Dendritic cell treated with granulocyte-macrophage colony-stimulating factor and Interleukin-4, amounts not matched to agents 40 ng/mL and 50 ng/mL, for 4 days (primary cell): ENCODE results near the gene PCNX2.

Experiments used
- H3K27ac Mint-ChIP-seq: one replicate; pipeline ENCODE4 v1.8.0; 2022; ENCODE audit warnings: mild to moderate bottlenecking, mixed read lengths
- H3K27me3 Mint-ChIP-seq: one replicate; pipeline ENCODE4 v1.8.0; 2022; ENCODE audit warnings: mild to moderate bottlenecking, mixed read lengths
- H3K36me3 Mint-ChIP-seq: one replicate; pipeline ENCODE4 v1.8.0; 2022; ENCODE audit warnings: low read depth, mixed read lengths
- H3K4me1 Mint-ChIP-seq: one replicate; pipeline ENCODE4 v1.8.0; 2022; ENCODE audit warnings: low read depth, mixed read lengths
- H3K4me3 Mint-ChIP-seq: one replicate; pipeline ENCODE4 v1.8.0; 2022; ENCODE audit warnings: mild to moderate bottlenecking, moderate library complexity, mixed read lengths
- H3K9me3 Mint-ChIP-seq: one replicate; pipeline ENCODE4 v1.8.0; 2022; ENCODE audit warnings: mixed read lengths
- intact Hi-C: fragments of 100-400 bp; cut with micrococcal nuclease; formaldehyde crosslinking; loops from one replicate; pipeline ENCODE4 v1.15.0; 2022

PCNX2 gene

DNA sequence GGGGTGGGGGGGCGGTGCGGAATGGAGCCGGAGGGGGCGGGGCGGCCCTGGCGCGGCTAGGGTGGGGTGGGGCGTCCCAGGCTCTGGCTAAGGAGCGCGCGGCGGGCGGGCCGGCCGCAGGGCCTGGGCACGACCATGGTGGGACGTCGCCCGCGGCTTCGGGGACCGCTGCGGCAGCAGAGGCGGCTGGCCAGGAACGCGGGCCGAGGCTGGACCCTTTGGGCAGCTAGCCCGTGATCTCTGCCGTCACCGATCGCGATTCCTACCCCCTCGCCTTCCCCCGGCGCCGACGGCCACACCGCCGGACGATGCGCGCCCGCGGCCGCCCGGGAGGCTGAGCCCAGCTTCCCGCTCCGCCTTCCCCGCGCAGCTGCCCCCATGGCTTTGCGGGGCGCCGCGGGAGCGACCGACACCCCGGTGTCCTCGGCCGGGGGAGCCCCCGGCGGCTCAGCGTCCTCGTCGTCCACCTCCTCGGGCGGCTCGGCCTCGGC is 32.2 kb upstream of the PCNX2 start, which contains the start of gene MAP3K21:
Gene MAP3K21, plus strand, starts transcription at position 74 of the 491 bp plus-strand sequence. Its CDS starts 305 bp downstream, at position 379.
- peaks cover 14% of the 10 kb centered on the region for H3K27me3 Mint-ChIP-seq
- peaks cover 28% of the 10 kb centered on the region for H3K4me1 Mint-ChIP-seq
- intact Hi-C loops = loop anchor here (2.0 kb wide), 1 partner anchor 29 kb away; no protein-coding TSS in a partner anchor
- H3K36me3 Mint-ChIP-seq = no peaks in the 10 kb centered on the region
- peak within 1 kb of the TSS; percentile 71 for H3K27ac Mint-ChIP-seq
- H3K4me3 Mint-ChIP-seq = peak within 1 kb of the TSS; percentile 73
- H3K9me3 Mint-ChIP-seq = no peaks in the 10 kb centered on the region

DNA sequence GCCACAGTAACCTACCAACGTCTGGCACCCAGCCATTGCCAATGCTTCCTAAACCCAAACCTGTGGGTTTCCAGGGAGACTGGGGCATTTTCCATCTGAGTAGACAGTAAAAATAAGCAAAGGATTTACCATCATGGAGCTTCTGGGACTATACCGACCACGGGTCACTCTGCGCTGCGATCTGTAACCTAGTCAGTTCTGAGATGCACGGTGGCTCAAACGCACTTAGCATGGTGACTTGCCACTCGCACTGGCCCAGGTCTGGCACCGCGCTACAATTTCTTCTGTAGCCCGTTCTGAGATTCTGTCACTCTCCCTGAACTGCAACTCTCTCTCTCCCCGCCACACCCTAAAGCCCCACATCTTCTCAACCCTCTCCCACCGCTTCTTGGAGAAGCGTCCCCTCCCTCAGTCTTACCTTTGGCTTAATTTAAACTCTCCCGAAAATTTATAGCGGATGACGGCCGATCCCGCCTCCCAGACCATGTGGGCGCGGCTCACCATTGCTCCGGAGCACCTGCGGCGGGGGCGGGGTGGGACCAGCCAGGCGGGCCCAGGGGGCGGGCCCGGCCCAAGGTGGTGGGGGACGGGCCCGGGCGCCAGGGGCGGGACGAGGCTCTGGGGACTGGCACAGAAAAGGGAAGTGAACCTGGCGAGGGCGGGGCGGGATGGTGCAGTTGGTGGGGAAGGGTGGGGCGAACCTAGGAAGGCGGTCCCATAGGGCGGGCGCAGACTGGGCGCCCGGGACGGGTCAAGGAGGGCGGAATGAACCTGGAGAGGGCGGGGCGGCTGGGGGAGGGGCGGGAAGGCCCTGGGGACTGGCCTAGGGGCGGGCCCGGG is 31.5 kb upstream of the PCNX2 start:
- Mint-ChIP-seq H3K27ac (peak overlapping the region; percentile 71), H3K4me3 (peak overlapping the region; percentile 71), H3K9me3 (no peaks in the 10 kb centered on the region), H3K27me3 (peaks cover 17% of the 10 kb centered on the region), H3K36me3 (no peaks in the 10 kb centered on the region), H3K4me1 (peaks cover 21% of the 10 kb centered on the region)
- intact Hi-C loops = loop anchor here (2.0 kb wide), 1 partner anchor 30 kb away; no protein-coding TSS in a partner anchor

DNA sequence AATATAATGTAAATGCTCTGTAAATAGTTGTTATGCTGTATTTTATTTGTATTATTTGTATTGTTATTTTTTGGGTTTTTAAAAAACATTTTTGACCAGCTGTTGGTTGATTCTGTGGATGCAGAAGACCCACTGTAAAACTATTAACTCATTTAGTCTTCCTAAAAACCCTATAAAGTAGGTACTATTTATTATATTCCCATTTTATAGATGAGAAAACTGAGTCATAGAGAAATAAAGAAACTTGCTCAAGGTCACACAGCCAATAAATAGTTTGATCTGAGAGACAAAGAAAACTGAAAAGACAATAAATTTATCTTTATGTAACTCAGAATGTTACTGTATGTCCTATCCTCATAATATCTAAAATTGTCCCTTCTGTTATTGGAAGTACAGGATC is 30.8 kb upstream of the PCNX2 start:
- H3K4me1 Mint-ChIP-seq = peaks cover 18% of the 10 kb centered on the region
- no peaks in the 10 kb centered on the region for H3K9me3 Mint-ChIP-seq
- H3K4me3 Mint-ChIP-seq = no peak overlapping the region
- H3K27ac Mint-ChIP-seq = peak overlapping the region; percentile 71
- no peaks in the 10 kb centered on the region for H3K36me3 Mint-ChIP-seq
- peaks cover 18% of the 10 kb centered on the region for H3K27me3 Mint-ChIP-seq
- intact Hi-C loops = loop anchor here (2.0 kb wide), 1 partner anchor 30 kb away; no protein-coding TSS in a partner anchor

DNA sequence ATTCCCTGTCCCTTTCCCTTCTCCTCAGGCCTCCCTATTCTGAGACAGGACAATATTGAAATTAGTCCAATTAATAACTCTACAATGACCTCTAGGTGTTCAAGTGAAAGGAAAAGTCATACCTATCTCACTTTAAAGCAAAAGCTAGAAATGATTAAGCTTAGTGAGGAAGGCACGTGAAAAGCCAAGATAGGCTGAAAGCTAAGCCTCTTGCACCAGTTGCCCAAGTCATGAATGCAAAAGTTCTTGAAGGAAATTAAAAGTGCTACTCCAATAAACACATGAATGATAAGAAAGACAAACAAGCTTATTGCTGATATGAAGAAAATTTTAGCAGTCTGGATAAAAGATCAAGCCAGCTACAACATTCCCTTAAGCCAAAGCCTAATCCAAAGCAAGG is 28.2 kb upstream of the PCNX2 start:
- Mint-ChIP-seq H3K27me3 (peaks cover 14% of the 10 kb centered on the region), H3K9me3 (no peaks in the 10 kb centered on the region), H3K4me3 (no peak overlapping the region), H3K27ac (no peak overlapping the region), H3K4me1 (peaks cover 7% of the 10 kb centered on the region), H3K36me3 (no peaks in the 10 kb centered on the region)
- intact Hi-C loops = no loop called here

DNA sequence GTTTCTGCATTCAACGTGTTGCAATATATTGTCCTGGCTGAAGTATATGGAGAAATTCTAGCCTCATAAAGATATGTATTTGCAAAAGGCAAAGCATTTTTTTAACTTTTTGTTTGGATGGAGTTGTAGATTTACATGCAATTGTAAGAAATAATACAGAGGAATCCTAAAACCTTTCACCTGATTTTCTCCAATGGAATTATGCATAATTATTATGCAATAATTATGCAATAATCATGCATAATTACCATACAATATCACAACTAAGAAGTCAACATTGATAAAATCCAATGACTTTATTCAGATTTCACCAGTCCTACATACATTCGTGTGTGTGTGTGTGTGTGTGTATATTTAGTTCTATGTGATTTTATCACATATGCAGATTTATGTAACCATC is 24.5 kb upstream of the PCNX2 start:
- Mint-ChIP-seq H3K27me3 (peaks cover 18% of the 10 kb centered on the region), H3K4me1 (no peaks in the 10 kb centered on the region), H3K4me3 (no peak overlapping the region), H3K9me3 (no peaks in the 10 kb centered on the region), H3K27ac (no peak overlapping the region), H3K36me3 (no peaks in the 10 kb centered on the region)
- intact Hi-C loops = no loop called here

DNA sequence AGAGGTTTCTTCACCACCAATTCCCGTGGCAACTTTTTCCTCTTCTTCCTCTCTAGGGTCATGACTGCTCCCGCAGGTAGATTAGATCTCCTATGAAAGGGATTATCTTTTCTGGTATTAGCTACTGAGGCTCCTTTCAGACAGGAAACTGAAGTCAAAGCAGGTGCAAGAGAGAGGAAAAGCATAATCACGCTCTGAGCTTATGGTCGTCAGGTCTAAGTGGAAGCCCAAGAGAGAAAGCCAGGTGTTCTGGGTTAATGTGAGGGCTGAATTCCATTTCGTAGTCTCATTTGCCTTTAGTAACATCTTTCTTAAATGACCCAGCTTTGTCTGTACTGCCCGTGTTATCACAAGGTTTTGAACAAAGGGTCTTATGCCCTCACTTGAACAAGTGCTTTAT is 23.7 kb upstream of the PCNX2 start:
- intact Hi-C loops = no loop called here
- Mint-ChIP-seq H3K36me3 (no peaks in the 10 kb centered on the region), H3K27ac (no peak overlapping the region), H3K27me3 (peaks cover 18% of the 10 kb centered on the region), H3K4me3 (no peak overlapping the region), H3K4me1 (no peaks in the 10 kb centered on the region), H3K9me3 (no peaks in the 10 kb centered on the region)

DNA sequence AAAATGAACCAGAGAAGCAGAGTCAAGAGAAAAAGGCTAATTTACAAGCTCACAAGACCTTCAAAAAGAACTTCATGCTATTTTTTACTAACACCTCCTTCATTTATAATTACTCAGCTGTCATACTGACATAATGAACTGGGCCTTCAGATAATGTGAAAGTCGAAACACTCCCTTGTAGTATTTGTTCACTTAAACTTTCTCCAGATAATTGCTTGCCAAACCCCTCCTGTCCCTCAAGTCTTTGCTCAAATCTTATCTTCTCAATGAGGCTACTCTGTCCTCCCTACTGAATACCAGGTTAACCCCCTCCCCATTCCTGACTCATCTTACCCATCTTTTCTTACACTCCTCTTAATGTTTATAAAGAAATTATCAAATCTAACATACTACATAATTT is 20.9 kb upstream of the PCNX2 start:
- Mint-ChIP-seq H3K4me1 (no peaks in the 10 kb centered on the region), H3K4me3 (no peak overlapping the region), H3K36me3 (no peaks in the 10 kb centered on the region), H3K27me3 (peaks cover 13% of the 10 kb centered on the region), H3K27ac (no peak overlapping the region), H3K9me3 (no peaks in the 10 kb centered on the region)
- intact Hi-C loops = no loop called here

DNA sequence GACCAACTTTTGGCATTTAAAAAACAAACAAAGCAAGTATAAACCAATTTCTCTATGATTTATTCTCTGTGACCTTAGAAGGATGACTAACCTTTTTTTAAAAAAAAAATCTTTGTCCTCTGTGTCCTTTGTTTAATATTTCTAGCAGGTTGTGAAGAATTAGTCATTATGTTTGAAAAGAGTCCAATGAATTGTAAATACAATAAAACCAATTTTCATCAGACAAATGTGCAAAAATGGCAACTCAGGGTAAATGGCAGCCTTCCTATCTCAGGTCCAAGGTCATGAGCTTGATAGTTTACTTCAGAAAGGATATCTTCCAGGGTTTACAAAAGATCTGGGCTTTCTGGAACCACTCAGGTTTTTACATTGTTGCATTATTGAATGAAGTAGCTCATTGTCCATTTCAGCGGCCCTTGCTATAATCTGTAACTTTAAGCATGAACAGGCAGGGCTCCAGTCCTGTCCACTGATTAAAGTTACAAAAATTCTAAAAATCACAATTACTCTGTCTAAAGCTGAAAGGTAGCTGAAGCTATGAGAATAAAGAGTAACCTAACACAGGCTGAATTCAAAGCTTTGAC is 20.3 kb upstream of the PCNX2 start:
- peaks cover 13% of the 10 kb centered on the region for H3K27me3 Mint-ChIP-seq

DNA sequence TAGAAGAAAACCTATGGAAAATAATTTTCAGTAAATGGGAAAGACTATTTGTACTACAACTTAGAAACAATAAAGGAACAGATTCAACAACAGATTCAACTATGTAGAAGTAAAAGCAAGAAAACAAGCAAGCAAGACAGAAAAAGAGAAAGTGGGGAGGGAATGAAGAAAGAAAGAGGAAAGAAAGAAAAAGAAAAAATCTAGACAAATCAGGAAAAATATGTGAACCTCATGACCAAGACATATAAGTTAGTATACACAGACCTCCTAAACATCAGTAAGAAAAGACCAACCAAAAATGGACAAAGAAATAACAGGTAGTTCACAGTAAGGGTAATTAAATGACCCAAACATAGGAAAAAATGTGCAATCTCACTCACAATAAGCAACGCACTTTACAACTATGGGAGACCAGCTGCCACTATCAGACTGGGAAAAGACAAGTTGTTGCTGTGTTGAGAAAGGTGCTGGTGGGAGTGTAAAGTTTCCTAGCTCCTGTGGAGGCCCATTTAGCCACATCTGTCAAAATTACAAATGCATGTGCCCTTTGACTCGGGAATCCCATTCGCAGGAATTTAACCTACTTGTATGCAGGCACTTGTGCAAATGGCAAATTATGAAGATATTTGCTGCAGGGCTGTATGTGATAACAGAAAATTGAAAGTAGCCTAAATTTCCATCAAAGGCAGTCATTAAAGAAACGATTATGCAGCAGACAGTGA is 18.1 kb upstream of the PCNX2 start:
- H3K27me3 Mint-ChIP-seq = peaks cover 8% of the 10 kb centered on the region
- H3K4me1 Mint-ChIP-seq = no peaks in the 10 kb centered on the region
- no peaks in the 10 kb centered on the region for H3K36me3 Mint-ChIP-seq
- H3K9me3 Mint-ChIP-seq = no peaks in the 10 kb centered on the region
- intact Hi-C loops = no loop called here
- H3K4me3 Mint-ChIP-seq = no peak overlapping the region
- no peak overlapping the region for H3K27ac Mint-ChIP-seq

More for the DNA sequence above, 20.3 kb upstream of the PCNX2 start:
- H3K36me3 Mint-ChIP-seq = no peaks in the 10 kb centered on the region
- H3K9me3 Mint-ChIP-seq = no peaks in the 10 kb centered on the region
- H3K4me1 Mint-ChIP-seq = no peaks in the 10 kb centered on the region
- no peak overlapping the region for H3K27ac Mint-ChIP-seq
- H3K4me3 Mint-ChIP-seq = no peak overlapping the region
- intact Hi-C loops = no loop called here

DNA sequence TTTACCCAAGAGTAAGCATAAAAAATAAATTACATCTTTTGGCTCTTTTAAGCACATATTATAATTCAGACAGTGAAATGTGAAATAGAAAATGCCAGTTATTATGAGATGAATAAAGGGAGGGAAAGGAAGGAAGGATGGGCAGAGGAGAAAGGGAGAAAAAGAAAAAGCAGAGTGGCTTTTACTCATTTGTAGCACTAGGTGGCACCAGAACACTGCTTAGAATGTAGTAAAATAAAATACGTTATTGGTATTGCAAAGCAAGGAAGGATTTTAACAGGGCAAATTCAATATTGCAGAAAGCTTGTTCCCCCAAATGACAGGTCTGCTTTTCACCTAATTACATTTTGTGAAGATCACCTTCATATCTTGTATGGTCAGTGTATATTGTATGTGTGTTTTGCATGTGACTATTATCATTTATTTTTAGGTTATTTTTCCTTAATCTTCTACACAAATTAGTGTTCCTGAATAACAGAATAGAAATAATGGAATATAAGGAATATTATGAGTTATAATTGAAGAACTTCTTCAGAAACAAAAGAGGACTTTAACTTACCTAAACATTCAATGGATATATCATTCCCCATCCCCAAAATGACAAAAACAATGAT is 9.1 kb upstream of the PCNX2 start:
- no peaks in the 10 kb centered on the region for H3K9me3 Mint-ChIP-seq

DNA sequence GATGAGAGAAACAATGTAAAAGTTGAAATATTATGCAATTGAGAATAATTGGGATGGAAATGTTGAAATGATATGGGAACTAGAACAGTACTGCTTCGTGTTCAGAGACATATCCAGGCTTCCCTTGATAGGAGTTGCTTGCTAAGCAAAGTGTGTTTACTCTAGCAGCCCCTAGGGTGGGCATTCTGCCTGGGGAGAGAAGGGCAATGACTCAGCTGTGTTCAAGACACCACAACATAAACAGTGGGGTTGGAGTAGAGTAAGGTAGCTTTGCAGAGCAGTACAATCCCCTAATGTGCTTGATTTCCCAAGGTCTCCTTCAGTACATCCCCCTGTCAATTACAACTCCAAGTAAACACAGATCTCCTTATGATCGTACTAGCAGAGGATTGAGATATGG is 4.8 kb upstream of the PCNX2 start:
- Mint-ChIP-seq H3K27me3 (peaks cover 8% of the 10 kb centered on the region), H3K27ac (no peak overlapping the region), H3K9me3 (no peaks in the 10 kb centered on the region), H3K4me1 (peaks cover 8% of the 10 kb centered on the region), H3K4me3 (no peak overlapping the region), H3K36me3 (no peaks in the 10 kb centered on the region)
- intact Hi-C loops = loop anchor here (10.0 kb wide), 1 partner anchor 94 kb away; no protein-coding TSS in a partner anchor

More for the DNA sequence above, 9.1 kb upstream of the PCNX2 start:
- intact Hi-C loops = loop anchor here (1.0 to 10.0 kb wide), 4 partner anchors 58 to 760 kb away; no protein-coding TSS in a partner anchor
- no peaks in the 10 kb centered on the region for H3K27me3 Mint-ChIP-seq
- no peaks in the 10 kb centered on the region for H3K4me1 Mint-ChIP-seq
- no peak overlapping the region for H3K4me3 Mint-ChIP-seq
- no peaks in the 10 kb centered on the region for H3K36me3 Mint-ChIP-seq
- no peak overlapping the region for H3K27ac Mint-ChIP-seq

DNA sequence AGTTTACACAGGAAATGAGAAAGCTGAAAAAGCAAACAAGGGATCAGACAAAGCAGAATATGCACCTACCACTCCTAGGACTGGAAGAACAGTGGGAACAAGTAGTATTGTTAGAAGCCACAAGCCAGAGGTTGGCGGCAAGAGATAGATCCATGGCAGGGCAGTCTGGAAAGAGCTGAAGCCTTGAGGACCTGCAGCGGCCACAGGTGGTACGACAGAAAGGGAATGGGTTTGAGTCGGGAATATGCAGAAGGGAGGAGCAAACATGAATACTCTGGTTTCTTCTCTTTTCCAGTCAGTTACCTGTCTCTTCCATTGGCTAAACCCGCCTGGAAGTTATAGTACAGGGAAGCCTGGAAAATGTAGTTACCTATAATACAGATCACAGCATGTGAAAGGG is 3.9 kb upstream of the PCNX2 start:
- Mint-ChIP-seq H3K36me3 (no peaks in the 10 kb centered on the region), H3K27me3 (peaks cover 8% of the 10 kb centered on the region), H3K9me3 (no peaks in the 10 kb centered on the region), H3K4me3 (no peak overlapping the region), H3K27ac (no peak overlapping the region), H3K4me1 (peaks cover 15% of the 10 kb centered on the region)
- intact Hi-C loops = no loop called here

DNA sequence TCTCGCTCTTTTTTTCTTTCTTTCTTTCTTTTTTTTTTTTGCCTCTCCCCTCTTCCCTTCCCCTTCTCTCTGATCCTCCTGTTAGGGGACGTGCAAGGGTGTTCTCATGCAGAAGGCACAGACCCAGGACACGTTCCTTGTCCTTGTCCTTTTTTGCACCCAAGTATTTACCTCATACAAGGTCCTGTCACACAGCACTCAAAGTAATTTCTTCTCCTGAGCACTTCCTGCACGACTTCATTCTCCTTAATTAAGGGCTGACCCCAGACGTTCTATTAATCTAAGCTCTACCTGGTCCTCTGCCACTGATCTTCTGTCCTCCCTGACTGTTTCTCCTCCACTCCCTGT is 424 bp upstream of the PCNX2 start:
- Mint-ChIP-seq H3K9me3 (no peaks in the 10 kb centered on the region), H3K27me3 (peaks cover 8% of the 10 kb centered on the region), H3K36me3 (no peaks in the 10 kb centered on the region), H3K4me3 (peak overlapping the region; percentile 78), H3K27ac (peak overlapping the region; percentile 65), H3K4me1 (peaks cover 35% of the 10 kb centered on the region)
- intact Hi-C loops = no loop called here
